Measurements from ENCODE around the gene BAZ2B. TPM values are rescaled to one million over a fixed set of nuclear protein-coding genes. Genes with fewer than 3 reads are reported as not detected.

Gene BAZ2B
- total RNA-seq, 1 experiment from 2014 or later = 54.9 TPM

GRCh38 chr2:159471340-159471739 is 145.0 kb downstream of the BAZ2B start:
- Histone ChIP-seq H2BK12ac (ENCODE audit: insufficient read length, low read depth, low read length) (no peak overlapping the region), H4K20me1 (ENCODE audit: control insufficient read depth, insufficient read depth, insufficient read length) (no peaks in the 10 kb centered on the region), H2AK5ac (ENCODE audit: insufficient read length, low read length) (no peak overlapping the region), H2BK15ac (ENCODE audit: low read depth, low read length) (no peak overlapping the region), H3K4me1 (ENCODE audit: insufficient read depth, low read length) (no peaks in the 10 kb centered on the region), H3K56ac (ENCODE audit: insufficient read length, low read depth, low read length) (no peak overlapping the region), H2BK5ac (ENCODE audit: insufficient read length, low read length) (no peak overlapping the region), H4K91ac (ENCODE audit: insufficient read length, low read depth, low read length) (no peak overlapping the region), H3K23ac (ENCODE audit: insufficient read length, low read depth, low read length) (no peak overlapping the region), H3K14ac (ENCODE audit: insufficient read depth, low read length) (no peak overlapping the region), H3K27ac (ENCODE audit: insufficient read length, low read depth, low read length) (no peak overlapping the region), H3K9ac (ENCODE audit: extremely low read depth, insufficient read length, low read length) (no peak overlapping the region), H3K18ac (ENCODE audit: insufficient read length, low read depth, low read length) (no peak overlapping the region), H3T11ph (ENCODE audit: low read length) (no peak overlapping the region), H4K8ac (replicated peaks; ENCODE audit: insufficient read length, low read depth, low read length) (no peak overlapping the region), H3K4me2 (ENCODE audit: insufficient read depth, insufficient read length, low read length) (no peak overlapping the region), H3K23me2 (ENCODE audit: insufficient read length, low read depth, low read length, poor library complexity, severe bottlenecking) (no peaks in the 10 kb centered on the region), H3K4ac (ENCODE audit: low read depth, low read length) (no peak overlapping the region), H3K79me2 (ENCODE audit: insufficient read depth, low read length) (no peaks in the 10 kb centered on the region), H4K5ac (ENCODE audit: insufficient read length, low read depth, low read length) (no peak overlapping the region), H2BK20ac (ENCODE audit: low read depth, low read length, poor library complexity, severe bottlenecking) (no peak overlapping the region), H2BK120ac (ENCODE audit: low read depth, low read length, poor library complexity, severe bottlenecking) (no peak overlapping the region), H2AFZ (ENCODE audit: low read length) (no peak overlapping the region), H3K27me3 (ENCODE audit: insufficient read depth, low read length) (no peaks in the 10 kb centered on the region), H3K9me3 (ENCODE audit: control insufficient read depth, low read depth, low read length) (no peaks in the 10 kb centered on the region), H3K79me1 (ENCODE audit: insufficient read depth, low read depth, low read length, poor library complexity, severe bottlenecking) (no peaks in the 10 kb centered on the region)
- H3K36me3 Mint-ChIP-seq (ENCODE audit: insufficient read depth in 1 of 3, low read depth in 3 of 3) = peaks cover 28 to 50% (median 42%) of the 10 kb centered on the region in 3 experiments; a peak in 6 of 7 replicates
- no peak overlapping the region for H3K4me3 Mint-ChIP-seq
- no peaks in the 10 kb centered on the region for H3K27me3 Mint-ChIP-seq (ENCODE audit: low read depth)
- peaks cover 0 to 2% of the 10 kb centered on the region in 2 experiments; a peak in 2 of 5 replicates for H3K9me3 Mint-ChIP-seq
- H3K4me1 Mint-ChIP-seq = peaks cover 0 to 5% of the 10 kb centered on the region in 2 experiments; a peak in 2 of 4 replicates
- no peak for DNase-seq
- no CpG with 5 or more reads among the region's 2 CpGs for WGBS (ENCODE audit: extremely low coverage, insufficient read length, low lambda C conversion rate)
- no peak for TF ChIP-seq CTCF (conservative IDR thresholded peaks at IDR 0.05)
- no peak overlapping the region for H3K27ac Mint-ChIP-seq

Data from H9 (cell line).